HG02588 (cell line): ENCODE results near the gene TXLNG.
"Not testable (repeated sequence)": the region's sequence is repeated elsewhere in the genome, so short reads cannot be mapped to it uniquely, and the experiment has no call there.

Experiments
- ATAC-seq: cut with Tn5 transposase; IDR thresholded peaks from one replicate; pipeline ENCODE4 v1.9.1; 2021; ENCODE audit warnings: mild to moderate bottlenecking, moderate library complexity; ENCODE audit not compliant: unreplicated experiment

TXLNG gene

GRCh38 chrX:16784440-16784839 lies 1.8 kb upstream of the TXLNG start:
- ATAC-seq, result not testable (repeated sequence)

GRCh38 chrX:16785247-16786138 lies 773 bp upstream of the TXLNG start:
- no peak for ATAC-seq

GRCh38 chrX:16786791-16787735 lies 797 bp downstream of the TXLNG start:
- ATAC-seq, result peak; percentile 15

GRCh38 chrX:16788477-16788876 lies 2.2 kb downstream of the TXLNG start:
- no peak for ATAC-seq

- ATAC-seq, result no peak
Measured at GRCh38 chrX:16796298-16796697, 10.0 kb downstream of the TXLNG start.

GRCh38 chrX:16797358-16797757 lies 11.1 kb downstream of the TXLNG start:
- ATAC-seq, result no peak

- no peak for ATAC-seq
Measured at GRCh38 chrX:16797841-16798240, 11.6 kb downstream of the TXLNG start.

- ATAC-seq, result no peak
Measured at GRCh38 chrX:16804923-16805464, 18.7 kb downstream of the TXLNG start.

GRCh38 chrX:16807548-16807947 lies 21.3 kb downstream of the TXLNG start:
- ATAC-seq, result no peak

- ATAC-seq, result no peak
Measured at GRCh38 chrX:16807976-16808542, 21.8 kb downstream of the TXLNG start.

- no peak for ATAC-seq
Measured at GRCh38 chrX:16814597-16814996, 28.3 kb downstream of the TXLNG start.

GRCh38 chrX:16819634-16820033 lies 33.4 kb downstream of the TXLNG start:
- no peak for ATAC-seq

GRCh38 chrX:16822723-16823122 lies 36.5 kb downstream of the TXLNG start:
- no peak for ATAC-seq

GRCh38 chrX:16825264-16826035 lies 39.2 kb downstream of the TXLNG start:
- no peak for ATAC-seq

- ATAC-seq, result no peak
Measured at GRCh38 chrX:16826207-16826606, 39.9 kb downstream of the TXLNG start.

GRCh38 chrX:16827225-16827624 lies 41.0 kb downstream of the TXLNG start:
- no peak for ATAC-seq

GRCh38 chrX:16828124-16828908 lies 42.0 kb downstream of the TXLNG start:
- no peak for ATAC-seq

GRCh38 chrX:16832301-16832700 lies 46.0 kb downstream of the TXLNG start:
- no peak for ATAC-seq

- no peak for ATAC-seq
Measured at GRCh38 chrX:16834806-16835205, 48.5 kb downstream of the TXLNG start.
